Tibial nerve (tissue), 4 donors: ENCODE measurements around the gene FREY1.

Experiments used
- EP300 ChIP-seq, 2 donors: sonication (generic); formaldehyde crosslinking; IDR thresholded peaks; one replicate each; pipeline ENCODE4 v1.6.1; 2017; ENCODE audit warnings: antibody characterized with exemption in 2 of 2, mild to moderate bottlenecking in 1 of 2
- POLR2A ChIP-seq, 2 donors: fragments of 450-650 bp; IDR thresholded peaks; one replicate each; pipeline ENCODE4 v1.6.1; 2017; ENCODE audit warnings: antibody characterized with exemption in 2 of 2, mild to moderate bottlenecking in 2 of 2, moderate library complexity in 2 of 2
- TF ChIP-seq, protein P1 (sequence below), 5 experiments: fragments of 200-600 bp in 3 of 5; fragments of 450-650 bp in 2 of 5; sonication (generic) in 3 of 5; IDR thresholded peaks; one replicate each; pipeline ENCODE4 v1.5.1; 2016 to 2019; ENCODE audit warnings: antibody characterized with exemption in 5 of 5, mild to moderate bottlenecking in 3 of 5, moderate library complexity in 2 of 5

DNA sequence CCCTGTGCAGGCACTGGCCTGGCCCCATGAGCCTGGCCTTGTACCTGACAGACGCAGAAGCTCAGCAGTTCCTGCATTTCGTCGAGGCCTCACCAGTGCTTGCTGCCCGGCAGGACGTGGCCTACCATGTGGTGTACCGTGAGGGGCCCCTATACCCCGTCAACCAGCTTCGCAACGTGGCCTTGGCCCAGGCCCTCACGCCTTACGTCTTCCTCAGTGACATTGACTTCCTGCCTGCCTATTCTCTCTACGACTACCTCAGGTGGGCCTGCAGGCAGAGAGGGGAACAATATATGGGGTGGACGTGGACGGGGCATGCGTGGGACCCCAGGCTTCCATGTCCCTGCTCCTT lies 20.2 kb upstream of the FREY1 start:
- TF ChIP-seq POLR2A (IDR thresholded peaks at IDR 0.05) = no peak
- TF ChIP-seq, protein P1, sequence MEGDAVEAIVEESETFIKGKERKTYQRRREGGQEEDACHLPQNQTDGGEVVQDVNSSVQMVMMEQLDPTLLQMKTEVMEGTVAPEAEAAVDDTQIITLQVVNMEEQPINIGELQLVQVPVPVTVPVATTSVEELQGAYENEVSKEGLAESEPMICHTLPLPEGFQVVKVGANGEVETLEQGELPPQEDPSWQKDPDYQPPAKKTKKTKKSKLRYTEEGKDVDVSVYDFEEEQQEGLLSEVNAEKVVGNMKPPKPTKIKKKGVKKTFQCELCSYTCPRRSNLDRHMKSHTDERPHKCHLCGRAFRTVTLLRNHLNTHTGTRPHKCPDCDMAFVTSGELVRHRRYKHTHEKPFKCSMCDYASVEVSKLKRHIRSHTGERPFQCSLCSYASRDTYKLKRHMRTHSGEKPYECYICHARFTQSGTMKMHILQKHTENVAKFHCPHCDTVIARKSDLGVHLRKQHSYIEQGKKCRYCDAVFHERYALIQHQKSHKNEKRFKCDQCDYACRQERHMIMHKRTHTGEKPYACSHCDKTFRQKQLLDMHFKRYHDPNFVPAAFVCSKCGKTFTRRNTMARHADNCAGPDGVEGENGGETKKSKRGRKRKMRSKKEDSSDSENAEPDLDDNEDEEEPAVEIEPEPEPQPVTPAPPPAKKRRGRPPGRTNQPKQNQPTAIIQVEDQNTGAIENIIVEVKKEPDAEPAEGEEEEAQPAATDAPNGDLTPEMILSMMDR (IDR thresholded peaks at IDR 0.05) = no peak
- TF ChIP-seq EP300 (IDR thresholded peaks at IDR 0.05) = no peak
